Stimulated activated CD8-positive, alpha-beta memory T cell treated with anti-CD3 and anti-CD28 coated beads, Interleukin-7, amount 100 ng/mL, for 48 hours (primary cell): Measurements from ENCODE around the gene TBCK.

ENCODE experiments used
- DNase-seq, 2 donors: peaks; one replicate each; pipeline ENCODE4 v3.0.0-alpha.2; 2020; ENCODE audit warnings: low read depth in 1 of 2; ENCODE audit errors: extremely low read depth in 1 of 2

The TBCK gene

DNA sequence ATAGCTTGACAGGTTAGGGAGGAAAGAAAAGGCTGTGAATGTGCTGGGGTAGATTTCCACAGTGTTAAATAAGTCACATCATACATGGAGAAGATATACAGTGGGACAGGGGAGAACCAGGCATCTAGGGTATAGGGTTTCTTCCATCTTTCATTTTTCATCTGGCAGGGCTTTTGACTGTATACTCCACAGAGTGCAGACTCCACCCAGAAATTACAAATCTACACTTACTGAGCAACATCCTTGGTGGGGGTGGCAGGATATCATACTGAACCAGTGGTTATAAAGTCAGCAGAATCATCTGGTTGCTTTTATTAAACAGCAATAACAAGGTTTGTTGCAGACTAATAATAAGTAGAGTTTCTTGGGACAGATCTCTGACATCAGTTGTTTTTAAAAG lies 266.5 kb downstream of the TBCK start:
- DNase-seq: no peak

DNA sequence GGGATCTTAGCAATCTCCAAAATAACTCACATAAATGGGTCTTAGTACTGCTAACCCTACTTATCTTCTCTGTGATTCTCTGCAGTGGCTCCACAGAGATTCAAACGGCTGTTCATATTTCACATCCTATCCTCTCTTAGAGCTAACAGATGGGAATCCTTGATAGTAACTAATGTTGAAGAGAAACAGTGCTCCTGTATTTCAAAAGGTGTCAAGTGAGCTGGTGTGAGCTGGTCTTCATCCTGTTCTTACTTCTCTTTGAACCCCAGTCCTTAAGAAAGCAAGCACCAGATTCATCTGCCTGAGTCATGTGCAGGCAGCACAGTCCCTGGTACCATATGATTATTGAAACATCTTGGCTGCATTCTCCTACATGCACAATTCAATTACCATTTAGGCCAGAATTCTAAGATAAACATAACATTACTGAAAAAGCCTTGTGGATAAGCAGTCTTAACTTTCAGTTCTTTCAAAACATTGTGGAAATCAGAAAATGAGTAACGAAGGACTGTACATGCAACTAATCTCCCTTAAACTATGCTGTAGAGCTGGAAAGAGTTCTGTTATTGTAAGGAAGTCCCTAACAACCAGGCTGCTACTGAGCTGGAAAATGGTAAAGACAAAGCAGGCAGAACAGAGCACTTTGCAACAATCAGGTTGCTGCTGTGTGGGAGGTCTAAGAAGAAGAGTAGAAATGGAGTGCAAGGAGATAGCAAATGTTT lies 267.6 kb downstream of the TBCK start:
- no peak for DNase-seq

DNA sequence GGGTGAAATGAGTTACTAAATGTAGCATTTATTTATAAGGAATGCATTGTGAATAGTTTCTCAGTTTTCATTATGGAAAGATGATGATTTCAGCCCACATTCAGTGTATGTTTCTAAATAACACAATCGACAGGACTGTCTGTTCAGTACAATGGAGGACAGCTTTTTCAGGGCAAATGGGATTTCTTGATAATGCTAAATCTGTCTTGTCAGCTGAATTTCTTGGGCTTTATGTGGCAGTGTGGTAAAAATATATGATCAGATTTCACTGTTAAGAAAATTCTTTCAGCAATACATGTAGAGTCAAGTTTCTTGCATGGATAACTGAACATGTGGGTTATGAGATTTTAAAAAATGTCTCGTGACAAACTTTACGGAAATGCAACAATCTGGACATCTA lies 269.9 kb downstream of the TBCK start:
- DNase-seq: no peak

DNA sequence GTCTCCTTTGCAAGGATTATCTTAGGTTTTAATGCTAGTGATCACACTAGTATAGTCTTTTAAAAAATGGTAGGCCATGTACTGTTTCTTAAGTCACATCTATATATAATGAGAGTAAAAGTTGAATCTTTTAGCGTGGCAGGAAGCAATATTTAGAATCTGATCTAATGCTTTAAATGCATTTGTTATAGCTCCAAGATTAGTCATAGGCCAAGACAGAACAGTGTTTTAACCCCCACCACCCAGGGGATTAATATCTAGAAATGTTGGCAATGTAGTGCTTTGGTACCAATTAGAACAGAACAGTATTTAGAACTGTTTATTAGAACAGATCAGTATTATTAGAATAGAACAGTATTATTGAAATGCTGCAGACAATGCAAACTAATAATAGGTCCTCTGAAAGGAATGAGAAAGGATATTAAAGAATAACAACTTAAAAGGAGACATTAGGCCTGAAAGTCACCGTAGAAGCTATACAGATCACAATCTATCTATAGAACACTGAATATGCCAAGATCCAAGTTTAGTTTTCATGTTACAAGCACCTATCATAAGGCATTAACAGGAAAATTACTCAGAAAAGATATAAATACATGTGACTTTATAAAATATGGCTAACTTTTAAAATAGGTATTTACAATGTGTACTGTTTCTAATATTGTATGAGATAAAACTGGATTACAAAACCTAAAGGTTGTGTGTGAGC lies 274.6 kb downstream of the TBCK start:
- DNase-seq: no peak

DNA sequence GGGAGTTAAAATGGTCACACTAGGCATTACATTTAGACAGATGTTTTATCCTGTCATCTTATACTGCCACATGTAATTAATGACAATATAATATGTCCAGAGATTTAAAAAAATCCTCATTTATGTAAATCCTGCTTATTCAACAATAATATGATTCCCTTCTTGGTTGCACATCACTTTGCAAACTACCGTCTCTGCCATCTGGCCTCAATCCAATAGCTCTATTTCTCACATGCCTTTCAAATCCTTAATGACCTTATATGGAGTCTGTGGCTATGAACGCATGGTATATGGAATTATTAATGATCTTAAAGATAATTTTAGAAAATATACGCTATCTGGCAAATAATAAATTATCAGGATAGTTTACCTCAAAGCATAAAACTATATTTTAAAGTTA lies 276.2 kb downstream of the TBCK start:
- DNase-seq: no peak

DNA sequence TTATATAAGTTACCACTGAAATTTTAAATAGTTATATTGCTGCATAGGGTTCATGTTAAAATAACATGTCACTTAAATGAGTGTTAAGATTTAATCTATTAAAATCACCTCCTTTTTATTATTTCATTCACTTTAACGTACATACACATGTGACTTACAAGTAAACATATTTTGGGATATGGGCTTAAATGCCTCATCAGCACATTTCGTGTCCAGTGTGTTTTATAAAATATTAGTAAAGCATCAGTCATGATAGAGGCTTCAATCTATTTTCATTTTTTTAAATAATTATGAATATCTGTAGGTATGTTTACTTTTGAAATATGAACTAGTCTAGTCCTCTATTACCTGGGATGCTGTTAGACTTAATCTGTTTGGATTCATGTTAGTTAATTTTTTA lies 277.1 kb downstream of the TBCK start:
- DNase-seq: no peak

DNA sequence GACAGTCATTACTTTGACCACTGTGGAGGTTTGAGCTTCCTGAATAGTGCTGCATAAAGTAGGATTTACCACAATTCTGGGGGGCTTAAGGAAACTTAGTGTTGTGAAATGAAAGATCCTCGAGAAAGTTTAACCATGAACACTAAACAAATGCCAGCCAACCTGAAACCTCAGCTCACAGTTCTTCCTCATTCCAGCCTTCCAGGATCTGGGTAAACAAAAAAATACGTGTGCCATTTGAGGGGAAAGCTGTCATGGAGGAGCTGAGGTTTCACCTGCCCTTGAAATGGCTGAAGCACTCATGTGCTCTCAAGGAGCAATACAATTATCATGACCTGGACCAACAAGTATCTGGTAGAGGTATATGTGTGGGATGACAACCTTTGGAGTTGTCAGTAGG lies 278.0 kb downstream of the TBCK start:
- DNase-seq: no peak

DNA sequence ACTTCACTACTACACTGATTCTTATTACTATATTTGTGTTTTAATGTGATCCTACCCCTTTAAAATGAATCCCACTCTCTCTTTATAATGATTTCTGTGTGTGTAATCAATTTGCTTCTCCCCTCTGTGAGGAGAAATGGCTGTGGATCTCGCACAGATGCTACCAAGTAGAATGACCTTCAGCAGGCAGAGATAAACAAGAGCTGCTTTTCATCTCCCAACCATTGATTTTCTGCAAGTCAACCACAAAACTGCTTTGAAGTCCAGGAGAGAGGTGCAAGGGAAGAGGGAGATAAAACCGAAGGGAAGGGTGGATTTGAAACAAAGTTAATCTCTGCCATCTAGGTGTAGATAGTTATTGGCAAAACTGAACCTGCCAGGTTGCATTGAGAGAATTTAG lies 279.2 kb downstream of the TBCK start:
- DNase-seq: no peak

DNA sequence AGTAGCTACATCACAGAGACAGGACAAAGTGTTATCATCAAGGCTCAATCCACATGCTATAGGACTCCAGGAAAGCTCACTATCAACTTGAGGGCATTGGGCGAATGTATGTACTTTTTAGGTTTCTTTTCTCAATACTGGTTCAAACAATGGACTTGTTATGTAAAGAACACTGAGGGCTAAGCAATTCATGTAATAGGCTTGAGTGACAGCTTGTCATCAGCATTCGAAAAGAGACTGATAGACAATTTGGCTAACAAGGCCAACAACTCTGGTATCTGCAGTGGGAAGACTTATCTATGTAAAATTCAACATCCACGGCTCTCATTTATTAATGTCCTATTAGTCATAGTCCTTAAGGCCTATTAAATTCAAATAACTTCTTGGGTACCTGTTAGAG lies 279.7 kb downstream of the TBCK start:
- DNase-seq: no peak

DNA sequence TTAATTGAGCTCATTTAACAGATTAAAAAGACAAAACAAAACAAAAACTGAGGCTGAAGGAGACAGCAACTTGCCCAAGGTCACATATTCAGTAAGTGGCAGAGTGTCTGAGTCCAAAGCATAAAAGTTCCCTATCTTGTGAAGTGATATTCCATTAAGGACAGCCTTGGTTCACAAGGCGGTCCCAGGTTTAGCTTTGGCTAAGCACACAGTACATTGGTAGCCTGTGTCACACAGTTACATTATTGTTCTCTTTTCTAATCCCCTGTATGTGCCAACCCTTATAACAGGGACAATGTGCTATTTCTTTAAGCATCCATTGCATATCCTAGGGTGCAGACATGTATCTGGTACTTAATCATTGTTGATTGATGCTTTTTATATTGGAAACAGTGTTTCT lies 280.8 kb downstream of the TBCK start:
- no peak for DNase-seq

DNA sequence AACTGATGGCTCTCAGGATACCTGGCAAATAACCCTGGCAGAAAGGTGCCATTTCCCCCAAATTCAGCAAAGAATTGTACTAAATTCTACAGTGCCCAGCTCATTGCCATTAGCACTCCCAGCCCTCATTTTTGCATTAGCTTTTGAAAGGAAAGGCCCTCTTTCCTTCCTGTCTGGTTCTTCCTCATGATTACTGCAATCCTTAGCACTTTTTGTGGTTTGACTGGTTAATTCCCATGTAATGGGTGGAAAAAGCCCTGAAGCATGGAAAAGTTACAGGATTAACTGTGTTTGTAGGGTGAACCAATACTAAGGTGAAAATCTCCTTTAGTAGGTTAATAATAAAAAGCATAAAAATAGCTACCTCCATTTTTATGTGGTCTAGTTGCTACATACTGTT lies 281.3 kb downstream of the TBCK start:
- no peak for DNase-seq

DNA sequence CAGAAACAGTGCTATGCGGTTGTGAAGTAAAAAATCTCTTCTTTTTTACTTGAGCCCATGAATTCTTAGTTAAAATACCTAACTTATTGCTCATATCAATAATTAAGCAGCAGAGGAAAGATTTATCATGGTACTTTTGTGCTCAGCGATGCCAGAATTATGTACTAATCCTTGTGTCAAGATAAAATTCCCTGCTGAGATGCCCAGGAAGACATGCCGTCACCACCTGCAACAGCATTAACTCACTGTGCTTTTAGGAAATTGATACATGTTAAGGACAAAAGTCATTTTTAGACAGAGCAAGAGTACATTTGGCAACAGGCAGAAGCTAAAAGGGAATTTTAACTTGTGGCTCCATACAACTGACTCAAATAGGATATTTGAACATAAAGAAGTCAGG lies 281.8 kb downstream of the TBCK start:
- no peak for DNase-seq

DNA sequence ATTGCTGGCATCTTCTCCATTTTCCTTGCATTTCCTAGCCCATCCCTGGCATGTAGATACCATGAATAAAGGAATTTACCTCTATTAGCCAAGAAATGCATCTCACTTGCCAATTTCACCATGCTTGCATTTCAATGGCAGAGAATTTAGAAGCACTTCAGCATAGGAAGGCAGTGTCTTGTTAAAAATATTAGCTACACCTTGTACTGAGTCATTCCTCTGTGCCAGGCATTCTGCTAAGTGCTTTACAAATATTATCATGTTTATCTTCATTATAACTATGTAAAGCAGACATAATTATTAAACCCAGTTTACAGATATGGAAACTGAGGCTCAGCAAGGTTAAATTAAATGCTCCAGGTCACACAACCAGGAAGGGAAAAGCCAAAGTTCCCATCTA lies 282.5 kb downstream of the TBCK start:
- DNase-seq: no peak

DNA sequence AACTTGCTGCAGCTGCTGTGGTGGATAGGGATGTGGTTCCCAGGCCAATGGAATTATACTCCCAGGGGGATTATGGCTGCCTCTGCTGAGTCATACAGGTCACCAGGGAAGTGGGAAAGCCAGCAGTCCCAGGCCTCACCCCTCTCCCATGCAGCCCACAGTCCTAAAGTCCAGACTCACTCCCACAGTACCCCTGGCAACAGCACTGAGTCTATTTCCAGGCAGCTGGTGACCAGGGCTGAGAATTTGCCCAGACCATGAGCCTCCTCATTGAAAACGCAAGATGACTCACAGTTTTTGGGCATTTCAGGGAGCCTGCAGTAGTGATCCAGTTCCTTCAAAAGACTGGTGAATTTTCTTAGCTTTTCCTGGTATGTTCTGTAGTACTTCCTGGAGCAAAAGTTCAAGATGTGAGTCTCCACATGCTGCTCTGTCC lies 283.1 kb downstream of the TBCK start:
- no peak for DNase-seq

DNA sequence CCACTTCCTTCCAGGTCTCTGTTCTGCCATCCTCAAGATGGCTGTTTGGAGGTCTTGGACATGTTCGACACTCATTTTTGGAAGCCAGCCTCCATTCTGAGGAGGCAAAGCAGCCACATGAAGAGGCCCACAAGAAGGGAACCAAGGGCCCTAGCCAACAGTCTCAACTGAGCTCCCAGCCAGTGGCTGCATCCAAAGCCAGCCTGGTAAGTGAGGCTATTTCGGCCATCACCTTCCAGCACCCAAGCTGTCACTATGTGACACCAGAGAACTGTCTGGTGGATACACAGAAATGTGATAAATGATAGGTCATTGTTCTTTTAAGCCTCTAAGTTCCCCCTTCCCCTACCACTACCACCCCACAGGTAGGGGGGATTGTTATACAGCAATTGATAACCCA lies 293.6 kb downstream of the TBCK start:
- no peak for DNase-seq

DNA sequence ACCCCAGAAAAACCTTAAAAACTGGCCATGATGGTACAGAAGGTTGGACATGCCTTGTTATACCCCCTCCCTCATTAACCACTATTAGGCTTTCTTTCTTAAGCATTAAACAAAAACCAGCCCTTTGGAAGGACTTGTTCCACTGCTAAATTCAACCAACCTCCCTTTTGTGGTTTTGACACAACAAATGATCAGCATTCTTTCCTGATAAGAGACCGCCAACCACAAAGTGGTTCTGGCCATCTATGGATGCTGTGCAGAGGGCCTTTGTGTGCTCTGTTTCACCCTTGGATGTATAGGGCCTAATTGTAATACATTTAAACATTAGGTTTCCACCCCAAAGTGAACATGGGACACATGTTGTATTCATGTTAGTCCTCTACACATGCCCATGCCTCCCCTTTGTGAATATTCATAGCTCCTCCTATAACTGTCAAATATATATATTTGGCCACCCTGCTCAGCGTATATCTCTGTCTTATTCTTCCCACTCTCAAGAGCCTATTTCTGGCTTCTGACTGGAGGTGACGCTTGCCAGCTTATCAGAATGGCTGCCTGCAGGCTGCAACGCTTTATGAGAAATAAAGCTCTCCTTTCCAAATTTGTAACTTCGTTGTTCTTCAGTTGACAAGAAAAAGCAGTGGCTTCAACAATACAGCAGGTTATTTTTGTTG lies 294.1 kb downstream of the TBCK start:
- no peak for DNase-seq

DNA sequence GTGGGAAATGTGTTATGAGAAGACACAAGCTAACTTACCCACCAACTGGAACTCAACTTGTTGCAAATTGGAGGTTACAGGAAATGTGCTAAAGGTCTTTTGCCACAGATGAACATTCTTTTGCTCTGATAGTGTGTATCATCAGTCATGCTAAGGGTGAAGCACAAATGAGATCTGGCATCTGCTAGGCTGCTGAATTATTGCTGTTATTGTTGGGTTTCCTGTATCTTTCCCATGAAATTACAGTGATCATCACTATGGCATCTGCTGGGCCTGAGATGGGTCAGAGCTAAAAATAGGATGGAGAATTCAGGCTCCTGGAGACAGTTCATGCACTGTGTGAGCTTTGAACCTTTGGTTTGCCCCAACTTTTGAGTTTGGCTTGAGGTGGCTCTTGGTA lies 296.2 kb downstream of the TBCK start:
- DNase-seq: no peak

DNA sequence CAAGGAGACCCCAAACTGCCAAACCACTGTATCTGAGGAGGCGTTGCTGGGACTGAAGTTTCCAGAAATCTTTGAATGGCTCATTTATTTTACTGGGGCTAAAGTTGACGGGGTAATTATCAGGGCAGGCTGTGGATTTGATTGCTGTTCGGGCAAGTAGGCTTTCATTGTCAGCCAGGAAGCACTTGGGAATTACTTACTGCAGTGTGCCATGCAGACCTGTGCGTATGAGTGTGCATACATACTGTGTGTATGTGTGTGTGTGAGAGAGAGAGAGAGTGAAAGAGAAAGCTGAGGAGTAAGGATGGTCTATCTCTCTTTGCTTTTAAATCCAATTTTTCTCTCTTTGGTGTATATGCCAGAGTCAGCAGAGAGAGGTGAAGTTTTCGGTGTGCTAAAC lies 298.0 kb downstream of the TBCK start:
- no peak for DNase-seq

DNA sequence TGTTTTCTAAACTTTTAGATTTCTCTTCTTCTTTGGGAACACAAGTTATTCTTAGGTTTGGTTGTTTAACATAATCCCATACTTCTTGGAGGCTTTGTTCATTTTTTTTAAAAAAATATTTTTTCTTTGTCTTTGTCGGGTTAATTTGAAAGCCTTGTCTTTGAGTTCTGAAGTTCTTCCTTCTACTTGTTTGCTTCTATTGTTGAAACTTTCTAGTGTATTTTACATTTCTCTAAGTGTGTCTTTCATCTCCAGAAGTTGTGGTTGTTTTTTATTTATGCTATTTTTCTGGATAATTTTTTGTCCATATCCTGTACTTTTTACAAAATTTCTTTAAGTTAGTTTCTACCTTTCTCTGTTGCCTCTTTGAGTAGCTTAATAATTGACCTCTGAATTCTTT lies 304.6 kb downstream of the TBCK start:
- DNase-seq: no peak

DNA sequence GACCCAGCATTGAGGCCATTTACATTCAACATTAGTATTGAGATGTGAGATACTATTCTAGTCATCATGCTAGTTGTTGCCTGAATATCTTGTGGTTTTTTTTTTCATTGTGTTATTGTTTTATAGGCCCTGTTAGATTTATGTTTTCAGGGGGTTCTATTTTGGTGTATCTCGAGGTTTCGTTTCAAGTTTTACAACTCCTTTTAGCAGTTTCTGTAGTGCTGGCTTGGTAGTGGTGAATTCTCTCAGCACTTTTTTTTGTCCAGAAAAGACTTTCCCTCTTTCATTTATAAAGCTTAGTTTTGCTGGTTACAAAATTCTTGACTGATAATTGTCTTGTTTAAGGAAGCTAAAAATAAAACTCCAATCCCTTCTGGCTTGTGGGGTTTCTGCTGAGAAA lies 305.2 kb downstream of the TBCK start:
- DNase-seq: no peak

DNA sequence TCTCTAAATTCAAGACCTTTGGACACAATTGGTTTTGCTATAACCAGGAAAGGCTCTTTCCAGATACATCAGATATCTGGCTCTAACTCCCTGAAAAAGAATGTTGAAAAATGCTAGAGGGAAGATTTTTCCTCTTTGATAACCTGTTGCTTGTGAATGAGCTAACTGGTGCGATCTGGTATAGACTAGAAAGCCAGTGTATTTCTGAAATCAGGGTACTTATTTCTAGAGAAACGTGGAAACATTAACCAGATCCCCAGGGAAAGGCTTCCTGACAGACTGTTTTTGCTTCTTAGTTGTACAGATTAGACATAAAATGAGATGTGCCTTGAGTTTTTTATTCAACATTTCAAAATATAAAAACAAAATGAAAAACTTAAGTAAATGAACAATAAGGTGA lies 313.0 kb downstream of the TBCK start:
- no peak for DNase-seq
